ENCODE data around the gene PROK2. TPM values are rescaled to one million over a fixed set of nuclear protein-coding genes. Genes with fewer than 3 reads are reported as not detected.

PROK2 gene
- total and polyA plus RNA-seq, 2 experiments from 2014 or later, result not detected

- peaks cover 66% of the 10 kb centered on the region for H3K27me3 ChIP-seq
- H3K4me3 ChIP-seq, result peak overlapping the region; percentile 57
- H3K36me3 ChIP-seq, result no peaks in the 10 kb centered on the region
- no peak for DNase-seq (ENCODE audit: low read depth in 1 of 2, low spot score in 1 of 2)
- TF ChIP-seq CTCF (IDR thresholded peaks at IDR 0.05; ENCODE audit: low read depth, low read length), result no peak
- H3K27ac ChIP-seq, result no peak overlapping the region
- H3K9me3 ChIP-seq (ENCODE audit: low read depth), result no peaks in the 10 kb centered on the region
- H3K4me1 ChIP-seq (ENCODE audit: low read depth), result no peaks in the 10 kb centered on the region
Measured at GRCh38 chr3:71754610-71755253, 30.2 kb downstream of the PROK2 start.

GRCh38 chr3:71753701-71754609 lies 31.0 kb downstream of the PROK2 start, which contains the start of gene GPR27:
GPR27 (plus strand) TSS chr3:71753855; CDS start chr3:71754050, 195 bp downstream.
- Histone ChIP-seq H3K36me3 (no peaks in the 10 kb centered on the region), H3K27ac (no peak within 1 kb of the TSS), H3K9me3 (ENCODE audit: low read depth) (no peaks in the 10 kb centered on the region), H3K4me1 (ENCODE audit: low read depth) (no peaks in the 10 kb centered on the region), H3K4me3 (peak within 1 kb of the TSS; percentile 57), H3K27me3 (peaks cover 69% of the 10 kb centered on the region)
- peak; percentile 64 to 66 for DNase-seq (ENCODE audit: low read depth in 1 of 2, low spot score in 1 of 2)
- no peak for TF ChIP-seq CTCF (IDR thresholded peaks at IDR 0.05; ENCODE audit: low read depth, low read length)

- peak in 1 of 2 donors; percentile 46 for DNase-seq (ENCODE audit: low read depth in 1 of 2, low spot score in 1 of 2)
- TF ChIP-seq CTCF (IDR thresholded peaks at IDR 0.05; ENCODE audit: low read depth, low read length), result no peak
- H3K4me3 ChIP-seq, result peak overlapping the region; percentile 57
- H3K27ac ChIP-seq, result no peak overlapping the region
- no peaks in the 10 kb centered on the region for H3K4me1 ChIP-seq (ENCODE audit: low read depth)
- H3K9me3 ChIP-seq (ENCODE audit: low read depth), result no peaks in the 10 kb centered on the region
- no peaks in the 10 kb centered on the region for H3K36me3 ChIP-seq
- peaks cover 72% of the 10 kb centered on the region for H3K27me3 ChIP-seq
Measured at GRCh38 chr3:71752831-71753700, 31.9 kb downstream of the PROK2 start.

GRCh38 chr3:71751602-71752001 lies 33.3 kb downstream of the PROK2 start:
- peaks cover 61% of the 10 kb centered on the region for H3K27me3 ChIP-seq
- H3K36me3 ChIP-seq, result no peaks in the 10 kb centered on the region
- no peaks in the 10 kb centered on the region for H3K9me3 ChIP-seq (ENCODE audit: low read depth)
- H3K27ac ChIP-seq, result no peak overlapping the region
- no peaks in the 10 kb centered on the region for H3K4me1 ChIP-seq (ENCODE audit: low read depth)
- DNase-seq (ENCODE audit: low read depth in 1 of 2, low spot score in 1 of 2), result no peak
- TF ChIP-seq CTCF (IDR thresholded peaks at IDR 0.05; ENCODE audit: low read depth, low read length), result no peak
- H3K4me3 ChIP-seq, result no peak overlapping the region

GRCh38 chr3:71744738-71745137 lies 40.2 kb downstream of the PROK2 start:
- Histone ChIP-seq H3K4me1 (ENCODE audit: low read depth) (no peaks in the 10 kb centered on the region), H3K36me3 (no peaks in the 10 kb centered on the region), H3K27me3 (peaks cover 7% of the 10 kb centered on the region), H3K27ac (no peak overlapping the region), H3K9me3 (ENCODE audit: low read depth) (peaks cover 2% of the 10 kb centered on the region), H3K4me3 (no peak overlapping the region)
- TF ChIP-seq CTCF (IDR thresholded peaks at IDR 0.05; ENCODE audit: low read depth, low read length), result no peak
- no peak for DNase-seq (ENCODE audit: low read depth in 1 of 2, low spot score in 1 of 2)
